GM18502 (cell line): ENCODE measurements around the gene VSTM5.
"Not testable (repeated sequence)": the region's sequence is repeated elsewhere in the genome, so short reads cannot be mapped to it uniquely, and the experiment has no call there.

Experiments
- ATAC-seq: cut with Tn5 transposase; IDR thresholded peaks from one replicate; pipeline ENCODE4 v1.9.1; 2021; ENCODE audit warnings: mild to moderate bottlenecking; ENCODE audit not compliant: unreplicated experiment, poor library complexity

Gene VSTM5

GRCh38 chr11:93804879-93805278 lies 45.5 kb downstream of the VSTM5 start:
- no peak for ATAC-seq

DNA sequence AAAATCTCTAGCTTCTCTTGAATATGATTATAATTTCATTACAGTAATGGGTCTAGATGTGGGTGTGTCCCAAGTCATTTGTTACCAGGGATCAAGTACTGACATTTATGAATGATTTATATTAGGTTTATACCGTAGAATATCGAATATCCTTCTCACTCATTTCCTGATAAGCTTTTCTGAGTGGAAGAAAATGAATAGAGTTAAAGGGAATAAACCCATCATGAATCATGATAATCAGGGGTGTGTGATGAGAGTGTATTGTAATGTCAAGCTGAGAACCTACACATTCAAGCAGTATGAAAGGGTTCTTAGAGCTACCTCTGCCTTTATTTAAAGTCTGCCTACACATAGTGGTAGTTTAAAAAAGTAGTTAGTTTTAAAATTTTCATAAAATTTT lies 49.1 kb downstream of the VSTM5 start:
- no peak for ATAC-seq

GRCh38 chr11:93796441-93797231 lies 53.8 kb downstream of the VSTM5 start:
- ATAC-seq: no peak

DNA sequence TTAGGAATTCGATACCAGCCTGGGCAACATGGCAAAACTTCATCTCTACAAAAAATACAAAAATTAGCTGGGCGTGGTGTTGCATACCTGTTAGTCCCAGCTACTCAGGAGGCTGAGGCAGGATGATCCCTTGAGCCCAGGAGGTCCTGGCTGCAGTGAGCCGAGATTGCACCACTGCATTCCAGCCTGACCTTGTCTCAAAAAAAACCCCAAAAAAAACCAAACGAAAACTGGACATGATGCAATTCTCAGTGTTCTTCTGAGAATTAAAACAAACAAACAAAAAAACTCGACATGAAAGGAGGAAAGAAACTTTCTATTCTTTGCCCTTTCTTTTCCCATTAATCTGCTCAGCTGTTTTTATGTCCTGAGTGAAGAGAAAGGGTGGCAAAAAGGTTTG lies 58.9 kb downstream of the VSTM5 start:
- no peak for ATAC-seq

DNA sequence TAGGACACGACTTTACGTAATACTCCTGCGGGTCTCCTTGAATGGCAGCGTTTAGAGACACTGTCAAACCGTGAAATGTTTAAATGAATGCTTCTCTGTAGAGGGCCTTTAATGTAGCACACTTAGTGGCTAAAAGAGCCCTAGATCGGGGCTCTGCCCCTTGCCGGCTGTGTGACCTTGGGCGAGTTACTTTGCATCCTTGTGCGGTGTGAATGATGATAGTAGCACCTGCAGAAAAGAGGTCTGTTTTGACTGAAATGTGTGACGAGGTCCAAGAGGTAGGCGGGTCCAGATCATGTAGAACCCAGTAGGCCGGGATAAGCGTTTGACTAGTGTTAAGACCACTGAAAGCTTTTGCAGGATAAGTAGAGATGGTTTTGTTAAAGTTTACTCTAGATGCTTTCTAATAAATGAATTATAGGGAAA lies 65.5 kb downstream of the VSTM5 start:
- peak; percentile 38 for ATAC-seq

DNA sequence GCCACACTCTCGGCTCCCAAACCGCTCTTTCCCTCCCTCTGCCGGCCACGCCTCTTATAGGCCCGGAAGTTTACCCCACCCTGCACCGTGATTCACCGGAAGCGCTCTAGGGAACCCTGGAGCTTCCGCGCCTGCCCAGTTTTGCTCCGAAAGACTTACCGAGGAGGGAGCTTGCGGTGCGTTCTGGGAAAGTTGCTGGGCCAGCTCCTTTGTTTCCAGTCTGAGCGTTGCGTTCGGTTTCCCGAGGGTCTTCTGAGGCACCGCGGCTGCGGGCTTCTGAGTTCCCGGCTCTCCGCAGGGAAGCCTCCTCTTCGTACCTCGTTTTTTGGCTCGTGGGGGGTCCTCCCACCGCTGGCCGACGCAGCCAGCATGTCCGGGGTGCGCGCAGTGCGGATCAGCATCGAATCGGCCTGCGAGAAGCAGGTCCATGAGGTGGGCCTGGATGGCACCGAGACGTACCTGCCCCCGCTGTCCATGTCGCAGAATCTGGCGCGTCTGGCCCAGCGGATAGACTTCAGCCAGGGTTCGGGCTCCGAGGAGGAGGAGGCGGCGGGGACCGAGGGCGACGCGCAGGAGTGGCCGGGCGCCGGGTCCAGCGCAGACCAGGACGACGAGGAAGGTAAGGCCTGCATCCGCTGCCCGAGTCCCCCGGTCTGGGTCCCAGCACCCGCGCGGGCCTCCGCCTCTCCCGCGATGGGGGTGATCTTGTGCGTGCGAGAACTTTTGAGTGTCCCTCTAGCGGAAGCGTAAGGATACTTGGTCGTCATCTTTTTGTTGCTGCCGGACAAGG lies 66.1 kb downstream of the VSTM5 start, which contains the start of gene MED17:
Gene MED17 (plus strand): TSS at position 138 of the 790 bp plus-strand sequence. CDS start 232 bp downstream, at position 370.
- ATAC-seq: peak; percentile 95

DNA sequence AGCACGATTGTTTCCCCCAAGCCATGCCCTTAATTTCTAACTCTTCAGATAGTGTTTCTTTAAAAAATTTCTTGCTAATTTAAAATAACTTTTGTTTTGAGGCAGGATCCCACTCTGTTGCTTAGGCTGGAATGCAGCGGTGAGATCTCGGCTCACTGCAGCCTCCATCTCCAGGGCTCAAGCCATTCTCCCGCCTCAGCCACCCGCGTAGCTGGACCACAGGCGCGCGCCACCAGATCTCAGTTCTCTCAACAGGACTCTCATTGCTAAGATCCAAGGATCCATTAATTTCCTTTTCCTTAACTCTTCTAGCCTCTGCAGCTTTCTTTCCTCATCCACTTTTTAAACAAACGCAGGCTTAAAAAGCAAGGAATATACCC lies 66.7 kb downstream of the VSTM5 start:
- peak; percentile 67 for ATAC-seq

- no peak for ATAC-seq
These were observed 67.1 kb downstream of the VSTM5 start for GRCh38 chr11:93783362-93783761.

GRCh38 chr11:93775289-93775688 lies 75.1 kb downstream of the VSTM5 start:
- ATAC-seq: no peak

DNA sequence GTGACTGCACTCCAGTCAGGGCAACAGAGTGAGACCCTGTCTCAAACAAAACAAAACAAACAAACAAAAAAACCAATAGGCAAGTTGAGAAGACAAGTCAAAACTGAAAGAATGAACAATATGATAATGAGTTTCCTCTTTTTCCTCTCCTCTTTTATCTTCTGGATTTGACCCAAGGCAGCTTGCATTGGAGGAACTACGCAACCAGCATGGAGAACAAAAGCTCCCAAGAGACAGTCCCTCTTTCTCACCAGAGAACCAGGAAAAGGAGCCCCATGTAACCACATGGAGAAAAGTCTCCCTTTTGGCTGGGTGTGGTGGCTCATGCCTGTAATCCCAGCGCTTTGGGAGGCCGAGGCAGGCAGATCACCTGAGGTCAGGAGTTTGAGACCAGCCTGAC lies 75.9 kb downstream of the VSTM5 start:
- not testable (repeated sequence) for ATAC-seq

GRCh38 chr11:93773601-93774200 lies 76.7 kb downstream of the VSTM5 start:
- no peak for ATAC-seq

GRCh38 chr11:93773045-93773477 lies 77.4 kb downstream of the VSTM5 start:
- ATAC-seq: no peak

- no peak for ATAC-seq
These were observed 78.3 kb downstream of the VSTM5 start for GRCh38 chr11:93772123-93772522.

DNA sequence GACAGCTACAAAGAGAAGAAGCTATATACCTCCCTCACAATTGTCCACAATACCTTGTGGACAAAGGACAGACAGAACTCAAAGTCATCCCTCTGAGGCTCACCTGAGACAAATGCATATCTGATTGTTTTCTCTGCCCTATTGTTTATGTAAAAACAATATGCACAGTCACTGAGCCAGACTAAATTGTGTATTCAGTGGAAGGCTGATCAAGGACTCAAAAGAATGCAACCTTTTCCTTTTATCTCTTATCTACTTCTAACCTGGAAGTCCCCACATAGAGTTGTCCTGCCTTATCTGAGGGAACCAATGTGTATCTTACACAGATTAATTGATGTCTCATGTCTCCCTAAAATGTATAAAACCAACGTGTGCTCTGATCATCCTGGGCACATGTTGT lies 80.3 kb downstream of the VSTM5 start:
- ATAC-seq: no peak
